ENCODE data around the gene RHOF. TPM values are rescaled to one million over a fixed set of nuclear protein-coding genes. Genes with fewer than 3 reads are reported as not detected.

The RHOF gene
- total and polyA plus RNA-seq, 2 of the 13 experiments (the other 11 are each of a cell fraction or from before 2014, with no cell fraction given): 14.6 to 32.2 TPM

DNA sequence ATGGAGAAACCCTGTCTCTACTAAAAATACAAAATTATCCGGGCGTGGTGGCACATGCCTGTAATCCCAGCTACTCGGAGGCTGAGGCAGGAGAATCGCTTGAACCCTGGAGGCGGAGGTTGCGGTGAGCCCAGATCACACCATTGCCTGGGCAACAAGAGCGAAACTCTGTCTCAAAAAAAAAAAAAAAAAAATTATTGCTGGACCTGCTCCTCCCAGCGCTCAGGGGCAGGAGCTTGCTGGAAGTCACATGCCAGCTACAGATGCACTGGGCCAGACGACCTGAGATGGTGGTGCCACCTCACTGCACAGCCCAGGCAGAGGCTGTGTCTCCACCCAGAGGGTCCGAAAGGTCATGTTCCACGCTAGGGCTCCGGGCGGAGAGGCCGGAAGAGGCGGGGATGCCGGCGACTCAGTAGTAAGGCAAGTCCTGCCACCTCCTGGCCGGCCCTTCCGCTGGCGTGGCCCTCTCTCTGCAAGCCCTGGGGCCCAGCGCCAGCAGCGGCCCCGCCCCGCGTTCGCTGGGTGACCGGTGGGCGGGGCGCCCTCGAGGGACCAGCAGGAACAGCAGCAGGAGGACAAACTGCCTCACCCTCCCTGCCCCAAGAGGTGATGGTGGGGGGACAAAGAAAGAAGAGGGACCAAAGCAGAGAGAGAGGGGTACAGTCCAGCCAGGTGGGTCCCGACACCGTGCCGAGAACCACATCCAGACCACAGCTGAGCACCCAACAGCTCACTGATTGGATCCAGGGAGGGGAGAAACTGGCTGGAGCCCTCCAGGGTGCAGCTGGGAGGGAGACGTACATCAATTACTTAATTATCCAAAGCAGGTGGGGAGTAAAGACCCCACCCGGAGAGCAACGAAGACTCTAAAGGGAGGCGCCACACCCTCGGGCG, 3.6 kb upstream of the RHOF start (continued):
- TF ChIP-seq, protein P1, sequence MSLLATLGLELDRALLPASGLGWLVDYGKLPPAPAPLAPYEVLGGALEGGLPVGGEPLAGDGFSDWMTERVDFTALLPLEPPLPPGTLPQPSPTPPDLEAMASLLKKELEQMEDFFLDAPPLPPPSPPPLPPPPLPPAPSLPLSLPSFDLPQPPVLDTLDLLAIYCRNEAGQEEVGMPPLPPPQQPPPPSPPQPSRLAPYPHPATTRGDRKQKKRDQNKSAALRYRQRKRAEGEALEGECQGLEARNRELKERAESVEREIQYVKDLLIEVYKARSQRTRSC (CRISPR knock-in tag; IDR thresholded peaks at IDR 0.05; ENCODE audit: low read depth): no peak
- TF ChIP-seq PHB2 (IDR thresholded peaks at IDR 0.05; ENCODE audit: partially characterized antibody) (no peak), GABPA (IDR thresholded peaks at IDR 0.05; ENCODE audit: low read depth, low read length) (no peak), GABPA (CRISPR knock-in tag; IDR thresholded peaks at IDR 0.05; ENCODE audit: low read depth) (peak; percentile 91), JARID2 (CRISPR knock-in tag; IDR thresholded peaks at IDR 0.05; ENCODE audit: insufficient replicate concordance) (no peak), ZFP1 (CRISPR knock-in tag; IDR thresholded peaks at IDR 0.05) (peak; percentile 85), NFE2L1 (CRISPR knock-in tag; IDR thresholded peaks at IDR 0.05; ENCODE audit: borderline replicate concordance) (no peak), HOXA3 (CRISPR knock-in tag; IDR thresholded peaks at IDR 0.05) (peak; percentile 90), PITX1 (CRISPR knock-in tag; IDR thresholded peaks at IDR 0.05) (0 out of 2 replicates have a peak, but pooled peaks have one; percentile 42), ZNF567 (CRISPR knock-in tag; IDR thresholded peaks at IDR 0.05; ENCODE audit: borderline replicate concordance) (no peak), IKZF4 (CRISPR knock-in tag; IDR thresholded peaks at IDR 0.05; ENCODE audit: borderline replicate concordance, low read depth, not compliant biosample characterization) (no peak), EHMT2 (IDR thresholded peaks at IDR 0.05; ENCODE audit: borderline replicate concordance, low read depth, low read length) (no peak), ZNF660 (CRISPR knock-in tag; IDR thresholded peaks at IDR 0.05; ENCODE audit: borderline replicate concordance, low read depth) (no peak), SP2 (CRISPR knock-in tag; IDR thresholded peaks at IDR 0.05) (peak; percentile 78), GATAD1 (CRISPR knock-in tag; IDR thresholded peaks at IDR 0.05) (peak; percentile 74), MBNL3 (CRISPR knock-in tag; conservative IDR thresholded peaks at IDR 0.05) (no peak), ZNF317 (CRISPR knock-in tag; IDR thresholded peaks at IDR 0.05) (peak; percentile 73; the same call in 1 of the 2 replicates), ARNTL (CRISPR knock-in tag; IDR thresholded peaks at IDR 0.05) (peak; percentile 88), TRIM24 (CRISPR knock-in tag; IDR thresholded peaks at IDR 0.05) (no peak), PLRG1 (conservative IDR thresholded peaks at IDR 0.05) (no peak), CHD4 (IDR thresholded peaks at IDR 0.05; ENCODE audit: borderline replicate concordance, low read length) (no peak), MTF1 (CRISPR knock-in tag; IDR thresholded peaks at IDR 0.05) (no peak), BCL6 (CRISPR knock-in tag; IDR thresholded peaks at IDR 0.05) (peak; percentile 84), ZNF564 (CRISPR knock-in tag; IDR thresholded peaks at IDR 0.05) (no peak)
- TF ChIP-seq, protein P2, sequence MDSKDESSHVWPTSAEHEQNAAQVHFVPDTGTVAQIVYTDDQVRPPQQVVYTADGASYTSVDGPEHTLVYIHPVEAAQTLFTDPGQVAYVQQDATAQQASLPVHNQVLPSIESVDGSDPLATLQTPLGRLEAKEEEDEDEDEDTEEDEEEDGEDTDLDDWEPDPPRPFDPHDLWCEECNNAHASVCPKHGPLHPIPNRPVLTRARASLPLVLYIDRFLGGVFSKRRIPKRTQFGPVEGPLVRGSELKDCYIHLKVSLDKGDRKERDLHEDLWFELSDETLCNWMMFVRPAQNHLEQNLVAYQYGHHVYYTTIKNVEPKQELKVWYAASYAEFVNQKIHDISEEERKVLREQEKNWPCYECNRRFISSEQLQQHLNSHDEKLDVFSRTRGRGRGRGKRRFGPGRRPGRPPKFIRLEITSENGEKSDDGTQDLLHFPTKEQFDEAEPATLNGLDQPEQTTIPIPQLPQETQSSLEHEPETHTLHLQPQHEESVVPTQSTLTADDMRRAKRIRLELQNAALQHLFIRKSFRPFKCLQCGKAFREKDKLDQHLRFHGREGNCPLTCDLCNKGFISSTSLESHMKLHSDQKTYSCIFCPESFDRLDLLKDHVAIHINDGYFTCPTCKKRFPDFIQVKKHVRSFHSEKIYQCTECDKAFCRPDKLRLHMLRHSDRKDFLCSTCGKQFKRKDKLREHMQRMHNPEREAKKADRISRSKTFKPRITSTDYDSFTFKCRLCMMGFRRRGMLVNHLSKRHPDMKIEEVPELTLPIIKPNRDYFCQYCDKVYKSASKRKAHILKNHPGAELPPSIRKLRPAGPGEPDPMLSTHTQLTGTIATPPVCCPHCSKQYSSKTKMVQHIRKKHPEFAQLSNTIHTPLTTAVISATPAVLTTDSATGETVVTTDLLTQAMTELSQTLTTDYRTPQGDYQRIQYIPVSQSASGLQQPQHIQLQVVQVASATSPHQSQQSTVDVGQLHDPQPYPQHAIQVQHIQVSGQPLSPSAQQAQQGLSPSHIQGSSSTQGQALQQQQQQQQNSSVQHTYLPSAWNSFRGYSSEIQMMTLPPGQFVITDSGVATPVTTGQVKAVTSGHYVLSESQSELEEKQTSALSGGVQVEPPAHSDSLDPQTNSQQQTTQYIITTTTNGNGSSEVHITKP (CRISPR knock-in tag; IDR thresholded peaks at IDR 0.05; ENCODE audit: low read depth): no peak; the same call in 1 of the 2 replicates
- TF ChIP-seq, protein P3, sequence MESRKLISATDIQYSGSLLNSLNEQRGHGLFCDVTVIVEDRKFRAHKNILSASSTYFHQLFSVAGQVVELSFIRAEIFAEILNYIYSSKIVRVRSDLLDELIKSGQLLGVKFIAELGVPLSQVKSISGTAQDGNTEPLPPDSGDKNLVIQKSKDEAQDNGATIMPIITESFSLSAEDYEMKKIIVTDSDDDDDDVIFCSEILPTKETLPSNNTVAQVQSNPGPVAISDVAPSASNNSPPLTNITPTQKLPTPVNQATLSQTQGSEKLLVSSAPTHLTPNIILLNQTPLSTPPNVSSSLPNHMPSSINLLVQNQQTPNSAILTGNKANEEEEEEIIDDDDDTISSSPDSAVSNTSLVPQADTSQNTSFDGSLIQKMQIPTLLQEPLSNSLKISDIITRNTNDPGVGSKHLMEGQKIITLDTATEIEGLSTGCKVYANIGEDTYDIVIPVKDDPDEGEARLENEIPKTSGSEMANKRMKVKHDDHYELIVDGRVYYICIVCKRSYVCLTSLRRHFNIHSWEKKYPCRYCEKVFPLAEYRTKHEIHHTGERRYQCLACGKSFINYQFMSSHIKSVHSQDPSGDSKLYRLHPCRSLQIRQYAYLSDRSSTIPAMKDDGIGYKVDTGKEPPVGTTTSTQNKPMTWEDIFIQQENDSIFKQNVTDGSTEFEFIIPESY (CRISPR knock-in tag; IDR thresholded peaks at IDR 0.05): peak; percentile 66; the same call in 1 of the 2 replicates

Measured in HepG2 (cell line).